Testis (tissue), 3 donors: Measurements from ENCODE around the gene RUFY1. TPM values are rescaled to one million over a fixed set of nuclear protein-coding genes. Genes with fewer than 3 reads are reported as not detected.
"Not testable (repeated sequence)": the region's sequence is repeated elsewhere in the genome, so short reads cannot be mapped to it uniquely, and the experiment has no call there.

ENCODE experiments used
- DNase-seq: peaks from one replicate; pipeline ENCODE4 v3.0.0-alpha.2; 2019
- H3K27ac ChIP-seq, 2 donors: fragments of 200-600 bp; sonication (generic); one replicate each; pipeline ENCODE4 v1.5.1; 2019
- H3K27me3 ChIP-seq: fragments of 200-600 bp; sonication (generic); one replicate; pipeline ENCODE4 v1.5.1; 2019
- H3K36me3 ChIP-seq: fragments of 200-600 bp; sonication (generic); one replicate; pipeline ENCODE4 v1.5.1; 2017; ENCODE audit warnings: low read depth; ENCODE audit errors: missing control alignments
- H3K4me1 ChIP-seq: fragments of 200-600 bp; sonication (generic); one replicate; pipeline ENCODE4 v1.5.1; 2019
- H3K4me3 ChIP-seq, 2 donors: fragments of 200-600 bp; sonication (generic); one replicate each; pipeline ENCODE4 v1.5.1; 2017 to 2019
- H3K9me3 ChIP-seq: fragments of 200-600 bp; sonication (generic); one replicate; pipeline ENCODE4 v1.5.1; 2017
- POLR2A ChIP-seq: fragments of 450-650 bp; IDR thresholded peaks from one replicate; pipeline ENCODE4 v1.6.1; 2017; ENCODE audit warnings: antibody characterized with exemption, mild to moderate bottlenecking, moderate library complexity
- WGBS, 2 donors: methylation state at CpG; one replicate each; pipeline ENCODE4 v1.1.5; 2018; 5-methylcytosine and 5-hydroxymethylcytosine counted together
- intact Hi-C: fragments of 100-400 bp; cut with DNase I; formaldehyde crosslinking; loops from one replicate; pipeline ENCODE4 v1.15.1; 2023; ENCODE audit warnings: low total_unique reads
- polyA plus RNA-seq: library from polyadenylated mRNA; stranded (reverse); fragments of 350-450 nt; fragmentation: Illumina TruSeq; extraction: RNeasy Lipid Tissue Mini Kit (QIAGEN cat#74804); gene quantifications from one replicate; pipeline ENCODE4 v1.2.3, GENCODE V29; 2014; ENCODE audit warnings: low read depth, low replicate concordance; ENCODE audit not compliant: insufficient read depth
- total RNA-seq, 2 donors: library from RNA; depleted of rRNA; stranded (reverse); fragments of >200 nt; gene quantifications; one replicate each; pipeline ENCODE4 v1.2.3, GENCODE V29; 2016
- TF ChIP-seq, protein P1 (sequence below), 3 experiments: fragments of 450-650 bp in 2 of 3; fragments of 200-600 bp in 1 of 3; sonication (generic) in 1 of 3; IDR thresholded peaks; one replicate each; pipeline ENCODE4 v1.5.1; 2016 to 2019; ENCODE audit warnings: antibody characterized with exemption in 3 of 3, mild to moderate bottlenecking in 2 of 3, moderate library complexity in 1 of 3

Gene RUFY1
- total and polyA plus RNA-seq, 3 donors from 2014 or later: 28.6 to 51.2 (median 47.0) TPM

DNA sequence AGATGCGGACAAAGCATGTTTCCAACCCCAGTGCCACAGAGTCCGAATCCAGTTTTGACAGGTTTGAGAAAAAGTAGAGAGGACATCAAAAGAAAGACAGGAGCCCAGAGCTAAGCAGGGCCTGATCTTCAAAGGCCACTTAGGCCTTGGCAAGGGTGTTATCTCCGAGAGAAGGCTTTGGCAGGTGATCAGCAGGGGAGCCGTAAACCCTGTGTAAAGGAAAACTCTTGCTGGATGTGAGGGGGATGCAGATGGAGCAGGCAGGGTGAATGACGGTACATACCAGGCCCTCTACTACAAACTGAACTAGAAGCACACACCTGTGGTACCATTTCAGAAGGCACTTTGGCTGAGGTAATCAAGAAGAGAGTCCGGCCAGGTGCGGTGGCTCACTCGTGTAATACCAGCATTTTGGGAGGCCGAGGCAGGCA, 74.5 kb downstream of the RUFY1 start:
- Histone ChIP-seq H3K4me3 (peak overlapping the region in 1 of 2 donors; percentile 91), H3K27ac (peak overlapping the region; percentile 99 to 100), H3K27me3 (no peaks in the 10 kb centered on the region), H3K36me3 (no peaks in the 10 kb centered on the region), H3K4me1 (peaks cover 29% of the 10 kb centered on the region), H3K9me3 (no peaks in the 10 kb centered on the region)
- intact Hi-C loops: loop anchor here (10.0 kb wide), 1 partner anchor 70 kb away; the partner anchor contains the start of gene CANX
- 43 to 61% methylated on average over 9 of the region's 9 CpGs for WGBS, 2 donors
- DNase-seq: no peak
- no peak for TF ChIP-seq POLR2A
- TF ChIP-seq, protein P1, sequence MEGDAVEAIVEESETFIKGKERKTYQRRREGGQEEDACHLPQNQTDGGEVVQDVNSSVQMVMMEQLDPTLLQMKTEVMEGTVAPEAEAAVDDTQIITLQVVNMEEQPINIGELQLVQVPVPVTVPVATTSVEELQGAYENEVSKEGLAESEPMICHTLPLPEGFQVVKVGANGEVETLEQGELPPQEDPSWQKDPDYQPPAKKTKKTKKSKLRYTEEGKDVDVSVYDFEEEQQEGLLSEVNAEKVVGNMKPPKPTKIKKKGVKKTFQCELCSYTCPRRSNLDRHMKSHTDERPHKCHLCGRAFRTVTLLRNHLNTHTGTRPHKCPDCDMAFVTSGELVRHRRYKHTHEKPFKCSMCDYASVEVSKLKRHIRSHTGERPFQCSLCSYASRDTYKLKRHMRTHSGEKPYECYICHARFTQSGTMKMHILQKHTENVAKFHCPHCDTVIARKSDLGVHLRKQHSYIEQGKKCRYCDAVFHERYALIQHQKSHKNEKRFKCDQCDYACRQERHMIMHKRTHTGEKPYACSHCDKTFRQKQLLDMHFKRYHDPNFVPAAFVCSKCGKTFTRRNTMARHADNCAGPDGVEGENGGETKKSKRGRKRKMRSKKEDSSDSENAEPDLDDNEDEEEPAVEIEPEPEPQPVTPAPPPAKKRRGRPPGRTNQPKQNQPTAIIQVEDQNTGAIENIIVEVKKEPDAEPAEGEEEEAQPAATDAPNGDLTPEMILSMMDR (IDR thresholded peaks at IDR 0.05): no peak

DNA sequence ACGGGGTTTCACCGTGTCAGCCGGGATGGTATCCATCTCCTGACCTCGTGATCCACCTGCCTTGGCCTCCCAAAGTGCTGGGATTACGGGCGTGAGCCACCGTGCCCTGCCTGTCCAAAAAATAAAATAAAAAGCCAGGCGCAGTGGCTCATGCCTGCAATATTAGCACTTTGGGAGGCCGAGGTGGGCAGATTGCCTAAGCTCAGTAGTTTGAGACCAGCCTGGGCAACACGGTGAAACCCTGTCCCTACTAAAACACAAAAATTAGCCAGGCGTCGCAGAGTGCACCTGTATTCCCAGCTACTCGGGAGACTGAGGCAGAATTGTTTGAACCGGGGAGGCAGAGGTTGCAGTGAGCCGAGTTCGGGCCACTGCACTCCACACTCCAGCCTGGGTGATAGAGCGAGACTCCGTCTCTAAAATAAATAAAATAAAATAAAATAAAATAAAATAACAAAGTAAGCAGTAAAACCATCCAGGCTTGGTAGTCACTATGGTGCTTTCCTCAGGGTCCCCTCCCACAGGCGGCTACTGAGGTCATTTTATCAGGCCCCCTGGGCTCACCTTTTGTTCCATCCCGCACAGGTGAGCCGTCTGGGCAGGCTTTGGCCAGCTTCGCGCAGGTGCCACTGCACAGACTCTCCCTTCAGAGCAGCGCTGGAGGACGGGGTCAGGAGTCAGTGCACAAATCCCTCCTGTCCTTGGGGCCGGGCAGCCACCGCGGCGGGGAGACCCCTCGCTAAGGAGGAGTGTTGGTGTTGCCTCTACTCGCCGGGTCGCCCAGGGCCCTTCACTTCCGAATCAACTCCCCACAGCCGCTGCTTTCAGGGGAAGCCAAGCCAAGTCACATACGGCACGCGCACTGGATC, 83.4 kb downstream of the RUFY1 start:
- H3K9me3 ChIP-seq, DNase-seq, H3K36me3 ChIP-seq, H3K4me1 ChIP-seq, H3K27ac ChIP-seq, H3K27me3 ChIP-seq, intact Hi-C loops: not testable (repeated sequence)
- 38 to 46% methylated on average over 17 to 23 of the region's 38 CpGs for WGBS, 2 donors
- H3K4me3 ChIP-seq: peak overlapping the region in 1 of 2 donors; percentile 34

DNA sequence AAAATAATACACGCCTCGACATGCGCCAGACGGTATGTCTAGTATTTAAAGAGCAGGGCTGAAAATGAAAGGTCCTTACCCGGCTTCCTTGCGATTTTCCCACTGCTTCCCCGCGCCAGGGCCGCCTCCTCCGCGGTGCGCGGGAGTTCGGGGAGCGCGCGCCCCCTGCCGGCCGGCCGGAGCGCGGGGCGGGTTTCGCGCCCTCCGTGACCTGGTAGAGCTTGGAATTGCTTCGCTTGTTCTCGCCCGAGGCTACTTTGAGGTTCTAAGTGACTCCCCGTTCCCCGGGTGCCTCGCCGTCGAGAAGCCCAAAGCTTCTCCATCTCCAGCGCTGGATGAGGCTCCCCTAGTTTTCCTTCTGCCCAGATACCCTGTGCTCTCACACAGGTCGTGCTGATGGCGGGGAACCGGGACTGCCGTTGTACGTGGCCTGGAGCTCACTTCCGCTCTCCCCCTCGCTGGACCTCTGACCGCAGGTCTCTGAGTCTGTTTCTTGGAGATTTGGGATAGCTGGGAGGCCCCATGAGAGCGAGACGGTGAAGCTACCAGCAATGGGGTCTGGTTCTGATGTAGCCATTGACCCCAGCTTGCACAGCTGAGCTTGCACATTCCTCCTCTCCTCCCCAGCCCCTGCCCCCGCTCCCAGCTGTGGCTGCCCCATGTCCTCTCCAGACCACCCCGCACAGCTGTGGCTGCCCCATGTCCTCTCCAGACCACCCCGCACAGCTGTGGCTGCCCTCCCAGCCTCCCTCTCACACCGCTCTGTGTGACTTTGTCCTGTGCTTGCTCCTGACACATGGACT, 84.2 kb downstream of the RUFY1 start:
- WGBS, 2 donors: 0% methylated on average over 5 of the region's 49 CpGs; no CpG with 5 or more reads in 1 of the 2 donors
- not testable (repeated sequence) for H3K27ac ChIP-seq, H3K4me3 ChIP-seq

DNA sequence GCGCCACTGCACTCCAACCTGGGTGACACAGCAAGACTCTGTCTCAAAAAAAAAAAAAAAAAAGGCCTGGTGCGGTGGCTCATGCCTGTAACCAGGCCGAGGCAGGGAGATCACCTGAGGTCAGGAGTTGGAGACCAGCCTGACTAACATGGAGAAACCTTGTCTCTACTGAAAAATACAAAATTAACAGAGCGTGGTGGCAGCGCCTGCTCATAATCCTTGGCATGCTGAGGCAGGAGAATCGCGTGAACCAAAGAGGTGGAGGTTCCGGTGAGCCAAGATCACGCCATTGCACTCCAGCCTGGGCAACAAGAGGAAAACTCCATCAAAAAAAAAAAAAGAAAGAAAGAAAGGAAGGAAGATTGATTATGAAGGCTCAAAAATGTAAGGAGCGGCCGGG, 88.9 kb downstream of the RUFY1 start:
- H3K4me3 ChIP-seq, H3K4me1 ChIP-seq, H3K36me3 ChIP-seq, H3K9me3 ChIP-seq, H3K27me3 ChIP-seq, intact Hi-C loops, DNase-seq, H3K27ac ChIP-seq: not testable (repeated sequence)
- 91 to 94% methylated on average over 11 of the region's 11 CpGs for WGBS, 2 donors

More for the DNA sequence above, 84.2 kb downstream of the RUFY1 start:
- H3K36me3 ChIP-seq, H3K9me3 ChIP-seq, DNase-seq, H3K4me1 ChIP-seq, H3K27me3 ChIP-seq, intact Hi-C loops: not testable (repeated sequence)

DNA sequence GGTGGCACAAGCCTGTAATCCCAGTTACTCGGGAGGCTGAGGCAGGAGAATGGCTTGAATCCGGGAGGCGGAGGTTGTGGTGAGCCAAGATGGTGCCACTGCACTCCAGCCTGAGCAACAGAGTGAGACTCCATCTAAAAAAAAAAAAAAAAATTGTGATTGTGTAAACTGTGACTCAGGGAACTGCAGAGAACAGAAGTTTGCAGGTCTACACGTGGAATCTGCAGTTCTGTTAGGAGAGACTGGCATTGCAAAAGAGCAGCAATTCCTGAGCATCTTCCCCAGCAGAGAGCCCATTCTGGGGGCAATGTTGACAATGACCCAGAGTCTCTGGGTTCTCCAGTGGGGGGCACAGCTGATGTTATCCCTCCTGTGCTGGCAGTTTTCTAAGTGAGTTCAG, 91.4 kb downstream of the RUFY1 start:
- WGBS, 2 donors: no CpG with 5 or more reads among the region's 4 CpGs
- H3K9me3 ChIP-seq, H3K27ac ChIP-seq, intact Hi-C loops, H3K27me3 ChIP-seq, H3K36me3 ChIP-seq, H3K4me3 ChIP-seq, H3K4me1 ChIP-seq, DNase-seq: not testable (repeated sequence)

DNA sequence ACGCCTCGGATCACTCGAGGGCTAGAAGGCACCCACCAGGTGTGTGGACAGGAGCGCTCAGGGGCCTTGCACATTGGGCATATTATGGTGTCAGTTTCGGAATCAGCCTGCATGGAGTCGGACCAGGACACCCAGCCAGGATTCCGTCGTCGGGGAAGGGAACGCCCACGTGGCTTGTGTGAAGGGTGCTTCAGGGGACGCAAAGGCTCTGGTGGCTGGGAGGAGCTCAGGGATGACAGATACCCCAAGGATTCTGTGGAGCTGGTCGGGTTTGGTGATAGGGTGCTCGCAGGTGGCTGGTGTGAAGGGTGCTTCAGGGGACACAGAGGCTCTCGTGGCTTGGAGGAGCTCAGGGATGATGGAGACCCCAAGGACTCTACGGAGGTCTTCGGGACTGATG, 92.3 kb downstream of the RUFY1 start:
- H3K27me3 ChIP-seq, H3K9me3 ChIP-seq, H3K4me1 ChIP-seq, H3K4me3 ChIP-seq, DNase-seq, H3K27ac ChIP-seq, H3K36me3 ChIP-seq, intact Hi-C loops: not testable (repeated sequence)
- WGBS, 2 donors: 89 to 91% methylated on average over 14 to 16 of the region's 17 CpGs

DNA sequence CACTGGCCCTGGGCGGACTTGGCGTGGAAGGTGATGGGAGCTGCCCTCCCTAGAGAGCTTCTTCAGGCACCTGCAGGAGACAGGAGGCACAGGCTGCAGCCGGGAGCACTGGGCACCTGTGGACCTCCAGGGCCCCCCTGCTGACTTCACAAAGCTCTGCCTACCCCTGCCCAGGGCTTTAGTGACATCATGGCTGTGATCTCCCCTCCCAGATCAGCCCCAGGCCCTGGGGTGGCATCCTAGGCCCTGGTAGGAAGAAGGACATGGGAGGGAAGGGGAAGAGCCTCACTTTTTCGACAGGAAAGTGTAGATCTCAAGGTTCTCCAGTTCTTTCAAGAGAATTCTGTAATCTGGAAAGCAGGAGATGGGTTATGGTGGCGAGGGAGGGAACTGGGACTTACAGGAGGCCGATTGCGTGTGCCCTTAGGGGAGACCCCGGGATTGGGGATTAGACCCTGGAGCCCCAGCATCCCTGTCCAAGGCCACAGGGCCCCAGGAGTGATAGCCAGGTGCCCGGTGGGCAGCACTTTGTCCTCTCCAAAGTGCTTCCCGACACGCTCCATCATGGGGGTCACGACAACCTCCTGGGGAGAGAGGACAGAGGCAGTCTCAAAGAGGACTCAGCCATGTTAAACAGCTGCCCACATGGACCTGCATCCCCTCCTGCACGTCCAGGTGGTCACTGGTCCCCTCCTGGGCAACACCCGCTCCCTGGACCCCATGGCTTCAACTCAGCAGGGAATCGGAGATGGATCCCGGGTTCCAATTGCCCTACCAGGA, 93.0 kb downstream of the RUFY1 start:
- H3K27me3 ChIP-seq, H3K9me3 ChIP-seq, H3K4me1 ChIP-seq, H3K4me3 ChIP-seq, H3K27ac ChIP-seq, H3K36me3 ChIP-seq, intact Hi-C loops, DNase-seq: not testable (repeated sequence)
- WGBS, 2 donors: 81 to 92% methylated on average over 10 to 14 of the region's 16 CpGs

DNA sequence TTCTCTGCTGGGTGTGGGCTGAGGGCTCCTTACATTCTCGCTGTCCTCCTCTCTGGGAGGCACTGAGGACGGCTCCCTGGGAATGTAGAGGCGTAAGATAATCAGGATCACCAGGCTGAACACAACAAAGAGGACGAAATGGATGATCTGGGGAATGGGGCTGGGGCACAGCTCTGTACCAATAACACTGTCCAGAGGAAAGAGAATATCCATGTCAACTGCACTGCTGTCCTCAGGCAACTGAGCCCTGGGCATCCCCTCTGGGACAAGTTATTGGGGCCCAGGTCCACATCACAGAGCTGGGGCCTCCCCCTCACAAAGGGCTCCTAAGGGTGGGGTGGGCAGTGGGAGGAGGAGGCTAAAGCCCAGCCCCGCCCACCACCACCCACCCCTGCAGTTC, 94.4 kb downstream of the RUFY1 start:
- H3K9me3 ChIP-seq, H3K36me3 ChIP-seq, intact Hi-C loops, H3K27ac ChIP-seq, H3K27me3 ChIP-seq, H3K4me1 ChIP-seq, DNase-seq, H3K4me3 ChIP-seq: not testable (repeated sequence)
- WGBS, 2 donors: 73 to 86% methylated on average over 5 of the region's 5 CpGs
